GM23248 (cell line): ENCODE measurements around the gene SCAF4. TPM values are rescaled to one million over a fixed set of nuclear protein-coding genes. Genes with fewer than 3 reads are reported as not detected.

Source experiments
- DNase-seq: peaks from one replicate; pipeline ENCODE4 v3.0.0-alpha.2; 2015
- H2AFZ ChIP-seq: fragments of 200-600 bp; sonication (generic); 2 replicates; pipeline ENCODE4 v1.6.1; 2016; ENCODE audit warnings: antibody characterized with exemption
- H3F3A ChIP-seq: fragments of 200-600 bp; sonication (generic); 2 replicates; pipeline ENCODE4 v1.6.1; 2016; ENCODE audit warnings: mild to moderate bottlenecking, antibody characterized with exemption, mixed run types; ENCODE audit not compliant: insufficient read depth
- H3K27ac ChIP-seq: fragments of 200-600 bp; sonication (generic); 2 replicates; pipeline ENCODE4 v1.5.1; 2016; ENCODE audit warnings: mild to moderate bottlenecking
- H3K27me3 ChIP-seq: fragments of 200-600 bp; sonication (generic); replicated peaks from 2 replicates; pipeline ENCODE4 v1.6.1; 2016; ENCODE audit warnings: mild to moderate bottlenecking; ENCODE audit not compliant: insufficient read depth
- H3K36me3 ChIP-seq: fragments of 200-600 bp; sonication (generic); 2 replicates; pipeline ENCODE4 v1.6.1; 2016; ENCODE audit warnings: low read depth, mild to moderate bottlenecking
- H3K4me1 ChIP-seq: fragments of 200-600 bp; sonication (generic); 2 replicates; pipeline ENCODE4 v1.6.1; 2016; ENCODE audit warnings: mild to moderate bottlenecking; ENCODE audit not compliant: insufficient read depth
- H3K4me2 ChIP-seq: fragments of 200-600 bp; sonication (generic); one replicate; pipeline ENCODE4 v1.6.1; 2016; ENCODE audit warnings: mild to moderate bottlenecking; ENCODE audit not compliant: unreplicated experiment
- H3K4me3 ChIP-seq: fragments of 200-600 bp; sonication (generic); 2 replicates; pipeline ENCODE4 v1.5.1; 2016; ENCODE audit warnings: mild to moderate bottlenecking
- H3K79me2 ChIP-seq: fragments of 200-600 bp; sonication (generic); 2 replicates; pipeline ENCODE4 v1.6.1; 2016; ENCODE audit warnings: mild to moderate bottlenecking; ENCODE audit not compliant: insufficient read depth
- H3K9ac ChIP-seq: fragments of 200-600 bp; sonication (generic); 2 replicates; pipeline ENCODE4 v1.6.1; 2016; ENCODE audit warnings: mild to moderate bottlenecking
- H3K9me2 ChIP-seq: fragments of 200-600 bp; sonication (generic); 2 replicates; pipeline ENCODE4 v1.6.1; 2016; ENCODE audit warnings: mixed run types, mild to moderate bottlenecking, moderate library complexity; ENCODE audit not compliant: insufficient read depth
- H3K9me3 ChIP-seq: fragments of 200-600 bp; sonication (generic); one replicate; pipeline ENCODE4 v1.6.1; 2017; ENCODE audit warnings: low read depth
- H4K20me1 ChIP-seq: fragments of 200-600 bp; sonication (generic); 2 replicates; pipeline ENCODE4 v1.6.0; 2016; ENCODE audit not compliant: insufficient read depth
- EZH2 ChIP-seq: fragments of 200-600 bp; sonication (generic); IDR thresholded peaks from 2 replicates; pipeline ENCODE4 v1.6.1; 2018; ENCODE audit warnings: antibody characterized with exemption, mild to moderate bottlenecking; ENCODE audit not compliant: insufficient read depth, poor library complexity, severe bottlenecking
- EZH2phosphoT487 ChIP-seq: fragments of 200-600 bp; sonication (generic); IDR thresholded peaks from 2 replicates; pipeline ENCODE4 v1.6.1; 2018; ENCODE audit warnings: antibody characterized with exemption, moderate library complexity, mild to moderate bottlenecking, low read depth; ENCODE audit not compliant: insufficient read depth
- WGBS, 2 experiments: methylation state at CpG; one replicate each; pipeline ENCODE4 v1.1.6; 2015 to 2017; ENCODE audit warnings: low lambda C conversion rate in 2 of 2, low coverage in 1 of 2; ENCODE audit errors: missing lambda C conversion rate in 2 of 2; 5-methylcytosine and 5-hydroxymethylcytosine counted together
- in situ Hi-C: fragments of 300-500 bp; cut with MboI; formaldehyde crosslinking; loops from 2 replicates; pipeline ENCODE4 v1.15.0; 2020
- polyA plus RNA-seq: library from polyadenylated mRNA; unstranded; fragments of >200 nt; fragmentation: Nextera tagmentation; extraction: Ambion mirVana; gene quantifications from 2 replicates; pipeline ENCODE4 v1.2.1, GENCODE V29; 2016
- total RNA-seq: library from RNA; depleted of rRNA; stranded (reverse); fragments of >200 nt; shearing (Covaris generic); gene quantifications from 2 replicates; pipeline ENCODE4 v1.2.3, GENCODE V29; 2014

SCAF4 gene
- total and polyA plus RNA-seq, 2 experiments from 2014 or later, result 3.2 to 19.4 TPM

GRCh38 chr21:31671146-31671716, 60.7 kb downstream of the SCAF4 start:
- Histone ChIP-seq H3K27ac (no peak overlapping the region), H3K4me3 (no peak overlapping the region), H3K27me3 (no peaks in the 10 kb centered on the region), H3K4me1 (no peaks in the 10 kb centered on the region), H3K9me2 (no peaks in the 10 kb centered on the region), H3K9ac (no peak overlapping the region), H3F3A (peaks cover 45% of the 10 kb centered on the region), H4K20me1 (no peaks in the 10 kb centered on the region), H3K9me3 (no peaks in the 10 kb centered on the region), H2AFZ (no peak overlapping the region), H3K4me2 (no peak overlapping the region), H3K79me2 (peaks cover 16% of the 10 kb centered on the region), H3K36me3 (peaks cover 41% of the 10 kb centered on the region)
- no peak for DNase-seq
- in situ Hi-C loops, result no loop called here
- TF ChIP-seq EZH2 (no peak), EZH2phosphoT487 (no peak)
- WGBS, 2 experiments, result 79 to 84% methylated on average over 12 of the region's 12 CpGs

- Histone ChIP-seq H3F3A (peaks cover 45% of the 10 kb centered on the region), H3K79me2 (peaks cover 28% of the 10 kb centered on the region), H3K4me2 (no peak overlapping the region), H3K4me3 (no peak overlapping the region), H4K20me1 (no peaks in the 10 kb centered on the region), H3K27me3 (no peaks in the 10 kb centered on the region), H2AFZ (no peak overlapping the region), H3K9me3 (no peaks in the 10 kb centered on the region), H3K27ac (peak overlapping the region; percentile 1; the same call in 1 of the 2 replicates), H3K36me3 (peaks cover 41% of the 10 kb centered on the region), H3K9ac (no peak overlapping the region), H3K4me1 (peaks cover 4% of the 10 kb centered on the region; the same call in 1 of the 2 replicates), H3K9me2 (no peaks in the 10 kb centered on the region)
- TF ChIP-seq EZH2 (no peak), EZH2phosphoT487 (no peak)
- in situ Hi-C loops, result no loop called here
- no peak for DNase-seq
- 51 to 54% methylated on average over 6 of the region's 6 CpGs for whole genome bisulfite sequencing, 2 experiments
These were observed 61.8 kb downstream of the SCAF4 start for GRCh38 chr21:31670070-31670469.

GRCh38 chr21:31668651-31669491, 63.0 kb downstream of the SCAF4 start:
- Histone ChIP-seq H4K20me1 (no peaks in the 10 kb centered on the region), H2AFZ (no peak overlapping the region), H3K4me1 (peaks cover 4% of the 10 kb centered on the region; the same call in 1 of the 2 replicates), H3K4me2 (no peak overlapping the region), H3K4me3 (no peak overlapping the region), H3K9me3 (no peaks in the 10 kb centered on the region), H3K9me2 (no peaks in the 10 kb centered on the region), H3K36me3 (peaks cover 41% of the 10 kb centered on the region), H3K79me2 (peaks cover 40% of the 10 kb centered on the region), H3K27me3 (no peaks in the 10 kb centered on the region), H3F3A (peaks cover 45% of the 10 kb centered on the region), H3K9ac (no peak overlapping the region), H3K27ac (no peak overlapping the region)
- no peak for DNase-seq
- WGBS, 2 experiments, result 69 to 79% methylated on average over 2 of the region's 2 CpGs
- in situ Hi-C loops, result no loop called here
- no peak for TF ChIP-seq EZH2

GRCh38 chr21:31667639-31668038, 64.3 kb downstream of the SCAF4 start:
- Histone ChIP-seq H3K79me2 (peaks cover 52% of the 10 kb centered on the region), H3K9ac (no peak overlapping the region), H3K4me1 (peaks cover 4% of the 10 kb centered on the region; the same call in 1 of the 2 replicates), H3K4me3 (no peak overlapping the region), H3K9me3 (no peaks in the 10 kb centered on the region), H3K27ac (no peak overlapping the region), H3K9me2 (no peaks in the 10 kb centered on the region), H3K27me3 (no peaks in the 10 kb centered on the region), H4K20me1 (no peaks in the 10 kb centered on the region), H2AFZ (no peak overlapping the region), H3K36me3 (peaks cover 41% of the 10 kb centered on the region), H3K4me2 (no peak overlapping the region), H3F3A (peaks cover 45% of the 10 kb centered on the region)
- TF ChIP-seq EZH2, result no peak
- no peak for DNase-seq
- in situ Hi-C loops, result no loop called here
